ENCODE measurements around the gene OR12D2. TPM values are rescaled to one million over a fixed set of nuclear protein-coding genes. Genes with fewer than 3 reads are reported as not detected.
A peak's percentile ranks its signal among the peaks of the same experiment; 100 is the strongest.
"Not testable (repeated sequence)": the region's sequence is repeated elsewhere in the genome, so short reads cannot be mapped to it uniquely, and the experiment has no call there.

OR12D2 gene, protein sequence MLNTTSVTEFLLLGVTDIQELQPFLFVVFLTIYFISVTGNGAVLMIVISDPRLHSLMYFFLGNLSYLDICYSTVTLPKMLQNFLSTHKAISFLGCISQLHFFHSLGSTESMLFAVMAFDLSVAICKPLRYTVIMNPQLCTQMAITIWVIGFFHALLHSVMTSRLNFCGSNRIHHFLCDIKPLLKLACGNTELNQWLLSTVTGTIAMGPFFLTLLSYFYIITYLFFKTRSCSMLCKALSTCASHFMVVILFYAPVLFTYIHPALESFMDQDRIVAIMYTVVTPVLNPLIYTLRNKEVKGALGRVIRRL
- not detected for polyA plus RNA-seq (ENCODE audit: insufficient read depth in 1 of 5, insufficient read length in 5 of 5, low replicate concordance in 1 of 5)
- long read RNA-seq, donor 1 = 0 reads
- long read RNA-seq, donor 2 = 0 reads
- long read RNA-seq, donor 3 = 0 reads
- long read RNA-seq, donor 4 = 0 reads
- long read RNA-seq, donor 5 = 0 reads
- long read RNA-seq, donor 6 = 0 reads
- long read RNA-seq, donor 7 = 0 reads
- long read RNA-seq, donor 8 = 0 reads

DNA sequence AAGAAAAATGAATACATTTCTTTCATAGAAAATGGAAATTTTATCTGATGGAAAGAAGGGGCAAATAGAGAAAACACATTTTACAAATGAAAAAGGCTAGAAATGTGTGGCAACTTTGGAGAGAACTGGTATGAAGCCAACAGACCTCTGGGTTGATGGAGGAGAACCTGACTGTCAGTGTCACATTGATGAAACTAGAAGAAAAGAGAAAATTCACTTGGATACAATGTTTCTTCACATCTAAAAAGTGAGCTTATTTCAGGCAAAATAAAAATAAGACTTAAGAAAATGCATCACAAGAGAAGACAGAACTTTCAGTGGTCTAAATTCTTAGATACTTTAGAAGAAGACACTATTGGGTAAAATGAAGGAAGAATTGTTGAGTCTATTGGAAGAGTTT, at the start of gene OR12D2:
OR12D2 (plus strand) TSS at position 301 of the 400 bp plus-strand sequence. CDS start 1,069 bp downstream, outside the sequence.
- no peak for DNase-seq

DNA sequence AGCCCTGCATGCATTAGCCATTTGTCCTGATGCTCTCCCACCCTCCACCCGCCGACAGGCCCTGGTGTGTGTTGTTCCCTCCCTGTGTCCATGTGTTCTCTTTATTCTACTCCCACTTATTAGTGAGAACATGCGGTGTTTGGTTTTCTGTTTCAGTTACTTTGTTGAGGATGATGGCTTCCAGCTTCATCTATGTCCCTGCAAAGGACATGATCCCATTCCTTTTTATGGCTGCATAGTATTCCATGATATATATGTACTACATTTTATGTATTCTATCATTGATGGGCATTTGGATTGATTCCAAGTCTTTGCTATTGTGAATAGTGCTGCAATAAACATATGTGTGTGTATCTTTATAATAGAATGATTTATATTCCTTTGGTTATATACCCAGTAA, 46.1 kb upstream of the OR12D2 start:
- DNase-seq = not testable (repeated sequence)

DNA sequence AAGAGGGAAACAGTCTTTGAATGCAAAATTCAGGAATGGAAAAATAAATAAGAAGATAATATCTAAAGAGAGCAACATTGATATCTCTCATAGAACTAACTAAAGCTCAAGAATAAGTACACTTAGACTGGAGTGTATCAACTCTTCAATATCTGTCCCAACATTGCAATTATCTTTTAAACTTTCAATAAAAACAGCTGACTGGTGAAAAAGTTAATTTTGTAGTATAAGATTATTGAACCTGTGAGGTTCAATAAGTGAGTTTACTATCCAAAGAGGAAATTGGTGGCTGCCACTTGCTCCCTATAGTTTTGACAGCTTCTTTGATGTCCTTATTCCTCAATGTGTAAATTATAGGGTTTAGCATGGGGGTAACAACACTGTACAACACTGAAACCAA, 40.5 kb upstream of the OR12D2 start:
- no peak for DNase-seq

DNA sequence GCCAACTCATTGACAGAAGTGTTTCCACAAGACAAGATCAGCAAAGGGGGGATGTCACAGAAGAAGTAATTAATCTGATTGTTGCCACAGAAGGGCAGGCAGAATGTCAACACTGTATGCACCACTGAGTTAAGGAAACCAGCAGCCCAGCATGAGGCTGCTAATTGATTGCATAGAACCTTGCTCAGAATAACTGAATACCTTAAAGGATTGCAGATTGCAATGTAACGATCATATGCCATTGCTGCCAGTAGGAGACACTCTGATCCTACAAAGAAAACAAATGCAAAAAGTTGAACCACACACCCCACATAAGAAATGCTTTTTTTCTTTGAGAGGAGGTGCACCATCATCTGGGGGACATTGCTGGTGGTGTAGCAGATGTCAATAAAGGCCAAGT, 39.8 kb upstream of the OR12D2 start:
- no peak for DNase-seq

DNA sequence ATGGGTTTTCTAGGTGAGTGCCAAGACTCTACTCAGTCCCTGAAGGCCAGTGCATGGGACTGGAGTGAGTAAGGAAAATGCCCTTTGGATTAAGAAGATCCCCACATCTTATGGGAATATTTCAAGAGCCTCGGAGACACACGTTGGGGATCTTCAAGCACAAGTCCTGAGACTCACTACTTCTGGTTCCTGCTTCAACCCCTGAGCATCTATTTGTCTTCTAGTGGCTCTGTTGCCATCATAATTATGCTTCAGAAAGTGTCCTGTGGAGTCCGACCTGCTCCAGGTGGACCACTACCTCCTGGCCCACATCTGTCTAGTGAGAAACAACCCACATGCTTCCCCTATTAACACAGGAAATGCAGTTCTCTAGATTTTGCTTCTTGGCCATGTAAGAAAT, 26.7 kb upstream of the OR12D2 start, which contains the start of gene OR5V1:
OR5V1 (minus strand) TSS at position 101 of the 400 bp plus-strand sequence. CDS start 12,670 bp downstream, outside the sequence.
- no peak for DNase-seq

DNA sequence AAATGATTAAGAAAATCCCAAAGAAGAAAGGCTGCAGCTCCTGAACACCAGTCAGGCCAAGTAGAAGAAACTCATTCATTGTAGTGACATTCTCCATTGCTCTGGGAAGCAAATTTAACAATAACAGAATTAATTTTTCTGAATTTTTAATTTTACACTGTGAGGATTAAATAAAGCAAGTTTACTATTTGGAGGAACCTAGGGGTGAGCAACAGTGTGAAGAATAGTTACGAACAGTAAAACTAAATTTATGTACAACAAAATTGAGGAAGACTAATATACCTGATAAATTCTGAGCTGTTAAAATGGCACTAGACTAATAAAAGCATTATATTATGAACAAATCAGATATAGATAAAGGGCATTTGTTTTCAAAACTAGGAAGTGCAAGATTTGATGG, 20.2 kb upstream of the OR12D2 start, which contains the start of gene OR12D3:
OR12D3 (minus strand) TSS at position 101 of the 400 bp plus-strand sequence; CDS start at position 97, 4 bp downstream.
- DNase-seq = no peak

DNA sequence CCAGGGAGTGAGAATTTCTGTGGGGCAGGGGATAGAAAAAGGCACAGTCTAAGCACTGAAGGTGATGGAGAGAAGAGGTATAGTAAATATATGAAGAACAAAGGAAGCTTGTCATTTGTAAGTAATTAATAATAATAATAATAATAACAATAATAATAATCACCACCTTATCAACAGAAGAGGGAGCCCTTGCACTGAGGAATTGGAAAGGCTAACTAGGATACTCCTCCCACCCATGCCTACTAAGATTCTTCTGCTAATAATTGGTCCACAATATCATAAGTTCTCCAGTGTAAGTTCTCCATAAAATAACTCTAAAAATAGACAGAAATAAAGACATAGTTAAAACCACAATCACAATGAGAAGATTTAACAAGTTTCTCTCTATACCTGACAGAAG, 19.4 kb upstream of the OR12D2 start:
- peak in 1 of 2 donors; percentile 0 for DNase-seq

DNA sequence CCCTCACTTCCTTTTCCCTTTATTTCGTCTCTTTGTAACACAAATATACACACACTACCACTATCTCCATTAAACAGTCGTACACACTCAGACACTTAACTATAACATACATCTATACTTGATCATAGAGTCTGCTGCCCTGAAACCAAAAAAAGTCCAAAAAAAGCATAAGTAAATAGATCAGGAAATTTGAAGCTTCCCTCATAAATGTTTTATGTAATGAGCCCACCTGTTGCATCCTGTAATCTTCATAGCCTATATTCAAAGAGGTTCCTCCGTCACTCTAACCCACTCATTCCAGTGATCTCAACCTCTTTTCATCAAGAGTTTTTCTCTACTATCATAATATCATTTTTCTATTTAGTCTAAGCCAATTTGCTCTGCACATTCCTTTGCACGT, 6.9 kb upstream of the OR12D2 start:
- DNase-seq = no peak

DNA sequence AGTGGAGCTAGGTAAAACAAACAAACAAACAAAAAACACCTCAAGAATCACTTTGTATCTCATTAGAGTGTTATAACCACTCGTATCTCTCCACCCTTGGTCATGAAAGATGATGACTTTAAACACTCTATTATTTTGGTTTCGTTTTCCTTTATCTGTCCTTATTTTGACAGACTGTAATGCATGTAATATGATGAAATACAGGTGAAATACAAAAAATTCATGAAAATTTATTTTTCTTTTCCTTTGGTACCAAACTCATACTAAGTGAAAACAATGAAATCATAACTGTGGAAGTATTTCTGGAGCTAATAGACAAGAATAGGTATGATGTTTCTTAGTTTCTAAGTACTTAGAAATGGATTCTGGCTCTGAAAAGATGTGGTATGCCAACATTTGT, 4.1 kb downstream of the OR12D2 start:
- no peak for DNase-seq

DNA sequence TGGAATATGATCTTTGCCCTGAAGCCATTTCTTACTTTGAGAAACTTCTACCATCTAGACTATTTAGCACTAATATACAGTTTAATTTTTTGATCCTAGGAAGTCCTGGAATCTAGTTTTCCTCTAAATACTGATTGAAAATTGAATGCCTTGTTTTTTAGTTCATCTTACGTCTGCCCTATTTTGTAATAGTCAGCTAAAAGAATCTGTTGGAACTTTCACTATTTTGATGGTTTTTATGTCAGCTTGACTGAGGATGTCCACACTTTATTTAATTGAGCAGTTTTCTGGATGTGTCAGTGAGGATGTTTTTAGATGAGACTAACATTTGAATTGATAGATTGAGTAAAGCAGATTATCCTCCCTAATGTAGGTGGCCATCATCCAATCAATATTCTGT, 8.4 kb downstream of the OR12D2 start:
- DNase-seq = no peak

DNA sequence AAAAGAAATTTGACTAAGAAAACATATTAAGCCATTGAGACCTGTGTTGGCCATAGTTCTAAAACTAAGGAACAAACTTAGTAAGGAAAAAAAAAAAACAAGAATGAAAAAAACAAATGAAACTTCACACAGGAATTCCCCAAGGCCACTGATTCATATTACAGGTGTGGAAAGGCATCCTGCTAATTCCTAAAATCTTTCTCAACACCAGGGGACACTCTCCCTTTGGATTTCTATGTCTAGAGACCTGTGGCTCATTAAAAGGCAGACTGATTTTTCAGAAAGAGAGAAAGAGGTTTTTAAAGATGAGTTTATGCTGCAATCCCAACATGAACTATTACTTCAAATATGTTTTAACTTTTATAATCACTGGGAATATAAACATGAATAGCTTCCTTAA, 19.2 kb downstream of the OR12D2 start, which contains the start of gene OR12D1:
OR12D1 (plus strand) TSS at position 341 of the 400 bp plus-strand sequence.
- DNase-seq = no peak

DNA sequence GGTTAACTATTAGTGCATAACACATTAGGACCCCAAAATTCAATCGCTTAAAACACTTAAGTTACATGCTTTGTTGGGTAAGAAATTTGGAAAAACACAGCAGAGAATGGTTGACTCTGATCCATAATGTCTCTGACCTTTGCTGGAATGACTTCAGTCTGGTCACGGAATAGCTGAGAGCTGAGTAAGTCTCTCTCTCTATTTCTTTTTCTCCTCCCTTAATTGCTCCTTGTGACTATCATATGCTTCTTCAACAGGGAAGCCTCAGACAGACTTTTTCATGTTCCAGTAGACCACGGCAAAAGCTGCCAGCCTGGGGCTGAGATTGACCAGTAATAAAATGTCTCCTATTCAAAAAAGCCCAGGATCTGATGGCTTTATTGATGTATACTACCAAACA, 24.1 kb downstream of the OR12D2 start:
- no peak for DNase-seq

DNA sequence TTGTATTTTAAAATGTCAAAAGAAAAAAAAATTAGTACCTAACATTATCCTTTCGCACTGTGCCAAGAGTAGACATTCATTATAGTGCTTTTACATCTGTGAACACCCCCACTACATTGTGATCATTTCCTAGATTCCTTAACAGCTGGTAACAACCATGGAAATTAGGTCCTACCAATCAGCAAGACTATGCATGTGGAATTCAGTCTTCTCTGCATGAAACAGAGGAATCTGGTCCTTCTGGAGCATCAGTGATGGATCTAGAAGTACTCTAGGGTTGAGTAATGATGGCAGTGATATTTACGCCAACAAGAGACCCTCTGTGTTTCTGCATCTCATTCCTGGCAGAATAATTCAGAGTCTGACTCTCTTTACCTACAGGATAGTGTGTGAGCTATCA, 28.7 kb downstream of the OR12D2 start:
- DNase-seq = no peak

DNA sequence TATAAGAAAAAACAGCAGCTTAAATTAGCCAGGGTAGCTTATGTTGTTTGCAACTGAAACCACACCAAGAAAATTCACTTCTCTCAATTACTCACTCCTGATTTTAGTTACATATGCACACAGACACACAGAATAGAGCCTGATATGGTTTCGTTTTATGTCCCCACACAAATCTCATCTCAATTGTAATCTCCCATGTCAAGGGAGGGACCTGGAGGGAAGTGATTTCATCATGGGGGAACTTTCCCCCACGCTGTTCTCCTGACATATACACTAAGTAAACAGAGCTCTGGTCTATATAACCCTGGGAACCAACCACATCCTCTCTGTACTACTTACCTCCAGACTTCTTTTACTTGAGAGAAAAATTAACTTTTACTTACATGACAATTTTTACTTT, 29.1 kb downstream of the OR12D2 start:
- DNase-seq = no peak

DNA sequence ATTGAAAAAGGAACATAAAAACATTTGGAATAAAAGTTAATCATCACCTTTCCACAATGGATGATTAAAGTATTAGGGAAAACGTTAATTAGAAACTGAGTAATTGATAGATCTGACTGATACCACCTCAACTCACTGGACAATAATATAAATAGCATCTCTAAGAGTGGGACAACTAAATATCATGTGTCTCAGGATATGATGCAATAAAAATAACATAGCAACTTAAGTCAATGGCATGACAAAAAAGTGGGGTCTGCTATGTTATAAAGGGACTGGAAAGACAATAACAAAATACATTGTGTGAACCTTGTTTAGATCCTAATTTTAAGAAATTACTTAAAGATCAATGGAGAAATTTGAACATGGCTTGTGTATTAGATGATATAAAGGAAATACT, 29.6 kb downstream of the OR12D2 start:
- DNase-seq = no peak

DNA sequence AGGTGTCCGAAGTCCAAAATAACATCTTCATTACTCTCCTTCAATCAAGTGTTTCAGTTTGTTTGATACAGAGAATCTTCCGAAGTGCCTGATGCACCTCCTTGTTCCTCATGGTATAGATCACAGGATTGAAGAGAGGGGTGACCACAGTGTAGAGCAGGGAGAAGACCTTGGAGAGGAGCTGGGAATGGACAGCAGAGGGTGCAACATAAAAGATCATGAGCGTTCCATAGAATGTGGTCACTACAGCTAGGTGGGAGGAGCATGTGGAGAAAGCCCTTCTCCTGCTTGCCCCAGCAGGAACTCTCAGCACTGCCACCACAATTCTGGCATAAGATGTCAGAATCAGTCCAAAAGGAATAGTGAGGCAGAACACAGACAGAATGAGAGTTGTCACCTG, 31.2 kb downstream of the OR12D2 start:
- DNase-seq = no peak

DNA sequence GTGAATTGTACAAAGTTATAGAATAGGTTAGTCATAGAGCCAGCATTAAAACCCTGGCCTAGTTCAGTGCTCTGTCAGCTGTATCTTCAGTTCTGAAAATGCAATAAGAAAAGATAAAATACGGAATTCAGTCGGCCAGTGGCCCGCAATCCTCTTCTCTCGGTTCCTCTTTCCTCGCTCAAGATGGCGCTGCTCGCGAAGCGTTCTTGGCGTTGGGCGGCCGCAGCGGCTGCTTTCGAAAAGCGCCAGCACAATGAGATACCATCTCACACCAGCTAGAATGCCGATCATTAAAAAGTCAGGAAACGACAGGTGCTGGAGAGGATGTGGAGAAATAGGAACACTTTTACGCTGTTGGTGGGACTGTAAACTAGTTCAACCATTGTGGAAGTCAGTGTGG, 41.3 kb downstream of the OR12D2 start:
- DNase-seq = not testable (repeated sequence)

DNA sequence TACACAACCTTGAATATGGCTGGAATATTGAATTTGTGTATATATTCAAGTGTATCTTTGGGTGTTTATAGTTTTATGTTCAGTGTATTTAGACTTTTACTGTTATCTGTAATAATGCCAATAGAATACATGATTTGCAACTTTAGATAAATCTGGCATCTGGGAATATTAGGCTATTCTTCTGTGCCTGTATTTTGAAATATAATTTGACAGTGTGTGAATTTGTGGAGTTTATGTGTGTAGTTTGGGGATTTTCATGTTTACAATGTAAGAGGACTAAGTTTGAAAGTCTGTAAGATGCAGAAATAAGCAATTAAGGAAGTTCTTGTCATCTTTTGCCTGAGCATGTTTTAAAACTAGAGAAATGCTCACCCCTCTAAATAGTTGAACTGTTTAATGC, 43.6 kb downstream of the OR12D2 start, which contains the start of gene OR10C1:
OR10C1 (plus strand) TSS at position 301 of the 400 bp plus-strand sequence. CDS start 710 bp downstream, outside the sequence.
- DNase-seq = no peak

DNA sequence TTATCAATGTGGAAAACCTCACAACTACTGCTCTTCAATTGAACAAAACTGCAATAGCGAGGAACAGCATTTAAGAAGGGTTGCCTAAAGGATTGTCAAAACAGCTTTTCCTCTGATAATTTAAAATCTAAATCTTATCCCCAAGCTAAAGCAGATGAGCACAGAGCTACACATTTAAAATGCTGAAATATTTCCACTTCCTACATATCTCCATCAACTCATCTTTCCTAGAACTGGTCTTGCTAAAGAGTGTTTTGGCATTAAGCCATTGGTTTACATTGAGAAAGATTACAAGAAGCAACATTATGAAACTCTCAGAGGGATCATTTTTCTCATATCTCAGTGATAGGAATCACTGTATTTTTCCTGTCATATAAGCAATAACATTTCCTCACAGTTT, 47.3 kb downstream of the OR12D2 start:
- DNase-seq = peak; percentile 1

DNA sequence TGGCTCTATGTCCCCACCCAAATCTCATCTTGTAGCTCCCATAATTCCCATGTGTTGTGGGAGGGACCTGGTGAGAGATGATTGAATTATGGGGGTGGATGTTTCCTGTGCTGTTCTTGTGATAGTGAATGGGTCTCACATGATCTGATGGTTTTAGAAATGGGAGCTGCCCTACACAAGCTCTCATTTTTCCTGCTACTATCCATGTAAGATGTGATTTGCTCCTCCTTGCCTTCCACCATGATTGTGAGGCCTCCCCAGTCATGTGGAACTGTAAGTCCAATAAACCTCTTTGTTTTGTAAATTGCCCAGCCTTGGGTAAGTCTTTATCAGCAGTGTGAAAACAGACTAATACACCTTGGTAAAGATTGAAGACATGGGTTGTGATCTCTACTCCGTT, 48.6 kb downstream of the OR12D2 start:
- not testable (repeated sequence) for DNase-seq
